IMR-90 (cell line): Measurements from ENCODE around the gene MARK2.

Source experiments
- BHLHE40 ChIP-seq: fragments of 150-350 bp; IDR thresholded peaks from 2 replicates; pipeline ENCODE4 v1.6.1; 2016; ENCODE audit warnings: mild to moderate bottlenecking, low read depth, low read length
- CHD1 ChIP-seq: IDR thresholded peaks from 2 replicates; pipeline ENCODE4 v1.6.1; 2012; ENCODE audit warnings: low read depth, low read length, improper control_type of control experiment
- CTCF ChIP-seq: conservative IDR thresholded peaks from 2 replicates; pipeline ENCODE4 v1.5.1; 2012; ENCODE audit warnings: mild to moderate bottlenecking, low read depth, low read length, improper control_type of control experiment
- ELK1 ChIP-seq: fragments of 150-350 bp; IDR thresholded peaks from 2 replicates; pipeline ENCODE4 v1.6.1; 2016; ENCODE audit warnings: low read depth, mild to moderate bottlenecking, low read length, moderate library complexity, borderline replicate concordance
- USF2 ChIP-seq: fragments of 150-350 bp; IDR thresholded peaks from 2 replicates; pipeline ENCODE4 v1.6.1; 2017; ENCODE audit warnings: mild to moderate bottlenecking, antibody characterized with exemption, low read length, low read depth

GRCh38 chr11:63821411-63821810 lies 17.5 kb upstream of the MARK2 start:
- TF ChIP-seq CTCF = no peak
- TF ChIP-seq USF2 = no peak
- no peak for TF ChIP-seq ELK1
- no peak for TF ChIP-seq BHLHE40
- TF ChIP-seq CHD1 = no peak
